ENCODE data around the gene TUFT1.

- TF ChIP-seq, protein P1, sequence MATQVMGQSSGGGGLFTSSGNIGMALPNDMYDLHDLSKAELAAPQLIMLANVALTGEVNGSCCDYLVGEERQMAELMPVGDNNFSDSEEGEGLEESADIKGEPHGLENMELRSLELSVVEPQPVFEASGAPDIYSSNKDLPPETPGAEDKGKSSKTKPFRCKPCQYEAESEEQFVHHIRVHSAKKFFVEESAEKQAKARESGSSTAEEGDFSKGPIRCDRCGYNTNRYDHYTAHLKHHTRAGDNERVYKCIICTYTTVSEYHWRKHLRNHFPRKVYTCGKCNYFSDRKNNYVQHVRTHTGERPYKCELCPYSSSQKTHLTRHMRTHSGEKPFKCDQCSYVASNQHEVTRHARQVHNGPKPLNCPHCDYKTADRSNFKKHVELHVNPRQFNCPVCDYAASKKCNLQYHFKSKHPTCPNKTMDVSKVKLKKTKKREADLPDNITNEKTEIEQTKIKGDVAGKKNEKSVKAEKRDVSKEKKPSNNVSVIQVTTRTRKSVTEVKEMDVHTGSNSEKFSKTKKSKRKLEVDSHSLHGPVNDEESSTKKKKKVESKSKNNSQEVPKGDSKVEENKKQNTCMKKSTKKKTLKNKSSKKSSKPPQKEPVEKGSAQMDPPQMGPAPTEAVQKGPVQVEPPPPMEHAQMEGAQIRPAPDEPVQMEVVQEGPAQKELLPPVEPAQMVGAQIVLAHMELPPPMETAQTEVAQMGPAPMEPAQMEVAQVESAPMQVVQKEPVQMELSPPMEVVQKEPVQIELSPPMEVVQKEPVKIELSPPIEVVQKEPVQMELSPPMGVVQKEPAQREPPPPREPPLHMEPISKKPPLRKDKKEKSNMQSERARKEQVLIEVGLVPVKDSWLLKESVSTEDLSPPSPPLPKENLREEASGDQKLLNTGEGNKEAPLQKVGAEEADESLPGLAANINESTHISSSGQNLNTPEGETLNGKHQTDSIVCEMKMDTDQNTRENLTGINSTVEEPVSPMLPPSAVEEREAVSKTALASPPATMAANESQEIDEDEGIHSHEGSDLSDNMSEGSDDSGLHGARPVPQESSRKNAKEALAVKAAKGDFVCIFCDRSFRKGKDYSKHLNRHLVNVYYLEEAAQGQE (IDR thresholded peaks at IDR 0.05) = no peak; the same call in 1 of the 2 replicates
- TF ChIP-seq CTCF (IDR thresholded peaks at IDR 0.05) (no peak), HOXB5 (CRISPR knock-in tag; IDR thresholded peaks at IDR 0.05) (no peak), POLR2A (IDR thresholded peaks at IDR 0.05; ENCODE audit: low read length) (peak; percentile 100)
These were observed at the start of gene TUFT1 for GRCh38 chr1:151540021-151540981.

Measured in A549 (cell line).